MM.1S (cell line): ENCODE measurements around the gene AP5B1.
"Not testable (repeated sequence)": the region's sequence is repeated elsewhere in the genome, so short reads cannot be mapped to it uniquely, and the experiment has no call there.

ENCODE experiments used
- DNase-seq: peaks from one replicate; pipeline ENCODE4 v3.0.0-alpha.2; 2015
- H2AFZ ChIP-seq: fragments of 300-600 bp; sonication (generic); 2 replicates; pipeline ENCODE4 v1.6.0; 2016; ENCODE audit warnings: antibody characterized with exemption, low read length
- H3F3A ChIP-seq: fragments of 300-600 bp; sonication (generic); 2 replicates; pipeline ENCODE4 v1.6.1; 2016; ENCODE audit warnings: mild to moderate bottlenecking, antibody characterized with exemption, low read length, moderate library complexity, mixed read lengths; ENCODE audit not compliant: insufficient read depth
- H3K27ac ChIP-seq: fragments of 300-600 bp; sonication (generic); 2 replicates; pipeline ENCODE4 v1.5.1; 2016; ENCODE audit warnings: mild to moderate bottlenecking, low read length
- H3K27me3 ChIP-seq: fragments of 300-600 bp; sonication (generic); replicated peaks from 2 replicates; pipeline ENCODE4 v1.6.0; 2016; ENCODE audit warnings: low read length; ENCODE audit not compliant: insufficient read depth
- H3K36me3 ChIP-seq: fragments of 300-600 bp; sonication (generic); replicated peaks from 2 replicates; pipeline ENCODE4 v1.6.1; 2016; ENCODE audit warnings: mild to moderate bottlenecking, low read length, mixed read lengths; ENCODE audit not compliant: insufficient read depth
- H3K4me1 ChIP-seq: fragments of 300-600 bp; sonication (generic); 2 replicates; pipeline ENCODE4 v1.6.1; 2016; ENCODE audit warnings: low read length, mixed read lengths
- H3K4me2 ChIP-seq: fragments of 300-600 bp; sonication (generic); 2 replicates; pipeline ENCODE4 v1.6.0; 2016; ENCODE audit warnings: low read depth, low read length
- H3K4me3 ChIP-seq: fragments of 300-600 bp; sonication (generic); 2 replicates; pipeline ENCODE4 v1.5.1; 2016; ENCODE audit warnings: low read length, mixed read lengths
- H3K79me2 ChIP-seq: fragments of 300-600 bp; sonication (generic); 2 replicates; pipeline ENCODE4 v1.6.1; 2016; ENCODE audit warnings: mixed run types, low read length, mixed read lengths
- H3K9ac ChIP-seq: fragments of 300-600 bp; sonication (generic); 2 replicates; pipeline ENCODE4 v1.6.1; 2016; ENCODE audit warnings: low read length, mixed read lengths
- H3K9me2 ChIP-seq: fragments of 300-600 bp; sonication (generic); replicated peaks from 2 replicates; pipeline ENCODE4 v1.6.1; 2016; ENCODE audit warnings: mild to moderate bottlenecking, low read length, mixed read lengths; ENCODE audit not compliant: insufficient read depth
- H3K9me3 ChIP-seq: fragments of 300-600 bp; sonication (generic); replicated peaks from 2 replicates; pipeline ENCODE4 v1.6.1; 2016; ENCODE audit warnings: mild to moderate bottlenecking, low read length, mixed read lengths; ENCODE audit not compliant: insufficient read depth
- H4K20me1 ChIP-seq: fragments of 300-600 bp; sonication (generic); 2 replicates; pipeline ENCODE4 v1.6.1; 2016; ENCODE audit warnings: mild to moderate bottlenecking, low read length, moderate library complexity, mixed read lengths; ENCODE audit not compliant: insufficient read depth
- EZH2 ChIP-seq: fragments of 300-600 bp; sonication (generic); optimal IDR thresholded peaks from 2 replicates; pipeline ENCODE3; 2017; ENCODE audit warnings: low read depth, mild to moderate bottlenecking, antibody characterized with exemption, low read length, mixed read lengths
- EZH2phosphoT487 ChIP-seq: fragments of 300-600 bp; sonication (generic); IDR thresholded peaks from 2 replicates; pipeline ENCODE4 v1.6.1; 2018; ENCODE audit warnings: antibody characterized with exemption, low read length
- TF ChIP-seq, protein P1 (sequence below): fragments of 300-600 bp; sonication (generic); IDR thresholded peaks from 2 replicates; pipeline ENCODE4 v1.5.1; 2016; ENCODE audit warnings: antibody characterized with exemption, low read length, mixed read lengths

The AP5B1 gene

DNA sequence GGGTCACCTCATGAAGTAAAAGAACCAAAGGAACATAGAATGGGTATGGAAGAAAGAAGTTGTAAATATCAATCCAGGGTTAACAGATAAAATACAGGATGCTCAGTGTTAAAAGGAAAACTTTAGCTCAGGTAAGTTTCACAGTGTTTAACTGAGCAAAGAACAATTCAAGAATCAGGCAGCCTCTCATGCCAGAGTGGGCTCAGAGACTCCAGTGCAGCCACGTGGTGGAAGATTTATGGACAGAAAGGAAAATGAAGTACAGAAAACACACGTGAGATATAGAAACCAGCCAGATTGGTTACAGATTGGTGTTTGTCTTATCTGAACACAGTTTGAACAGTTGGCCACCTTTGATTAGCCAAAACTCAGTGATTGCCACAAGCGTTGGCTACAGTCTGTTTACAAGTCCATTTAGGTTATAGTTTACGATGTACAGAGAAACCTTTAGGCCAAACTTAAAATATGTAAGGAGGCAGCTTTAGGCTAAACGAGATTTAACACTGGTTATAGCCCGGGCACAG lies 9.1 kb downstream of the AP5B1 start:
- no peak overlapping the region for H2AFZ ChIP-seq
- H3K9ac ChIP-seq: no peak overlapping the region
- no peaks in the 10 kb centered on the region for H3K9me2 ChIP-seq
- H3K4me3 ChIP-seq: no peak overlapping the region
- TF ChIP-seq EZH2 (no peak), EZH2phosphoT487 (no peak)
- TF ChIP-seq, protein P1, sequence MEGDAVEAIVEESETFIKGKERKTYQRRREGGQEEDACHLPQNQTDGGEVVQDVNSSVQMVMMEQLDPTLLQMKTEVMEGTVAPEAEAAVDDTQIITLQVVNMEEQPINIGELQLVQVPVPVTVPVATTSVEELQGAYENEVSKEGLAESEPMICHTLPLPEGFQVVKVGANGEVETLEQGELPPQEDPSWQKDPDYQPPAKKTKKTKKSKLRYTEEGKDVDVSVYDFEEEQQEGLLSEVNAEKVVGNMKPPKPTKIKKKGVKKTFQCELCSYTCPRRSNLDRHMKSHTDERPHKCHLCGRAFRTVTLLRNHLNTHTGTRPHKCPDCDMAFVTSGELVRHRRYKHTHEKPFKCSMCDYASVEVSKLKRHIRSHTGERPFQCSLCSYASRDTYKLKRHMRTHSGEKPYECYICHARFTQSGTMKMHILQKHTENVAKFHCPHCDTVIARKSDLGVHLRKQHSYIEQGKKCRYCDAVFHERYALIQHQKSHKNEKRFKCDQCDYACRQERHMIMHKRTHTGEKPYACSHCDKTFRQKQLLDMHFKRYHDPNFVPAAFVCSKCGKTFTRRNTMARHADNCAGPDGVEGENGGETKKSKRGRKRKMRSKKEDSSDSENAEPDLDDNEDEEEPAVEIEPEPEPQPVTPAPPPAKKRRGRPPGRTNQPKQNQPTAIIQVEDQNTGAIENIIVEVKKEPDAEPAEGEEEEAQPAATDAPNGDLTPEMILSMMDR: no peak
- no peak for DNase-seq
- no peaks in the 10 kb centered on the region for H3K27me3 ChIP-seq
- H3K4me2 ChIP-seq: no peak overlapping the region
- H3K36me3 ChIP-seq: no peaks in the 10 kb centered on the region
- no peak overlapping the region for H3K27ac ChIP-seq
- H3K4me1 ChIP-seq: no peaks in the 10 kb centered on the region
- H3K9me3 ChIP-seq: no peaks in the 10 kb centered on the region
- no peaks in the 10 kb centered on the region for H4K20me1 ChIP-seq
- H3K79me2 ChIP-seq: no peaks in the 10 kb centered on the region
- no peaks in the 10 kb centered on the region for H3F3A ChIP-seq

DNA sequence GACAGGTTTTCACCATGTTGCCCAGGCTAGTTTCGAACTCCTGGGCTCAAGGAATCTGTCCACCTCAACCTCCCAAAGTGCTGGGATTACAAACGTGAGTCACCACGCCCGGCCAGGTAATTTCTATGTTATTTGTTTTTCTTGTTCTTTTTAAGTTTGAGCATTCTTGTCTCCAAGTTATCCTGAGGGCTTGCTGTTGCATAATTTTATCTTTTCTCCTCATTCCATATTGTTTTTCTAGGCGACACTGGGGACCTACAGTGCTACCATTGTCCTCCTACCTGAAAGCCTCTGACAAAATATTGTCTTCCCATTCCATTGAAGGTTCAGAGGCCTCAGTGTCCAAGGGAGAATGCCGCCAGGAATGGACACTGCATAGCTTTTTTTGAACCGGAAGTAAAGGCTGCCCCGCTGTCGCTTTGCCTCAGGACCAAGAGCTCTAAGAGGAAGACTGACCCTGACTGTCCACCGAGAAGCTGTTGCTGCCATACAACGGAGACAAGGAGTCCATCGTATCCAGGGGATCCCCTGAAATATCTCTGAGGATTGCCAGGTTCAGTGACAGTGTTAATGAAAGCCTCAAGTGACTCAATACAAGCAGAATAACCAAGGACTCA lies 9.7 kb downstream of the AP5B1 start:
- H3K79me2 ChIP-seq: no peaks in the 10 kb centered on the region
- TF ChIP-seq, protein P1: no peak
- TF ChIP-seq EZH2 (no peak), EZH2phosphoT487 (no peak)
- H3K27ac ChIP-seq: no peak overlapping the region
- no peak overlapping the region for H3K9ac ChIP-seq
- no peak overlapping the region for H3K4me2 ChIP-seq
- no peaks in the 10 kb centered on the region for H3K36me3 ChIP-seq
- H3F3A ChIP-seq: no peaks in the 10 kb centered on the region
- no peak for DNase-seq
- no peaks in the 10 kb centered on the region for H3K9me2 ChIP-seq
- no peak overlapping the region for H2AFZ ChIP-seq
- no peak overlapping the region for H3K4me3 ChIP-seq
- H3K27me3 ChIP-seq: no peaks in the 10 kb centered on the region
- H4K20me1 ChIP-seq: no peaks in the 10 kb centered on the region
- H3K4me1 ChIP-seq: no peaks in the 10 kb centered on the region
- no peaks in the 10 kb centered on the region for H3K9me3 ChIP-seq

DNA sequence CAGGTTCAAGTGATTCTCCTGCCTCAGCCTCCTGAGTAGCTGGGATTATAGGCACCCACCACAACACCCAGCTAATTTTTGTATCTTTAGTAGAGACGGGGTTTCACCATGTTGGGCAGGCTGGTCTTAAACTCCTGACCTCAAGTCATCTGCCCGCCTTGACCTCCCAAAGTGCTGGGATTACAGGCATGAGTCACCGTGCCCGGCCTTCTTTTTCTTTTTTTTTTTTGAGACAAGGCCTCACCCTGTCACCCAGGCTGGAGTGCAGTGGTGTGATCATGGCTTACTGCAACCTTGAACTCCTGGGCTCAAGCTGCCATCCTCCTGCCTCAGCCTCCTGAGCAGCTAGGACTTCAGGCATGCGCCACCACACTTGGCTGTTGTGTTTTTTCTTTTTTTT lies 13.0 kb downstream of the AP5B1 start:
- not testable (repeated sequence) for H3K36me3 ChIP-seq, H3K9ac ChIP-seq, H3K9me3 ChIP-seq, DNase-seq, H3K9me2 ChIP-seq, H3F3A ChIP-seq, H4K20me1 ChIP-seq, H3K4me1 ChIP-seq, H2AFZ ChIP-seq, H3K79me2 ChIP-seq, H3K27me3 ChIP-seq, H3K4me2 ChIP-seq, H3K27ac ChIP-seq, H3K4me3 ChIP-seq

DNA sequence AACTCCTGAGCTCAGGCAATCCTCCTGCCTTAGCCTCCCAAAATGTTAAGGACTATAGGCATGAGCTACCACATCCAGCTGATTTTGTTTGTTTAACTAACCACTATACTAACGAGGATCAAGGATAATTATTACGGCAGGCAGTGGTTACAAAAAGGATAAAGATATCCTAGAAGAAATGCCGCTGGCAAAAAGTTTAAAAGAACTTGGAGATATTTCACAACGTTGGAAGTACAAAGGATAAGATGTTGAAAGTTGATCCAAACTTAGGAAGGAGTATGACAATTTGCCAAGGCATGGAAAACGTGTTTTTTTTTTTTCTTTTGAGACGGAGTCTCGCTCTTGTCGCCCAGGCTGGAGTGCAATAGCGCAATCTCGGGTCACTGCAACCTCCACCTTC lies 13.4 kb downstream of the AP5B1 start:
- H3K27ac ChIP-seq: no peak overlapping the region
- H3K4me2 ChIP-seq: no peak overlapping the region
- no peak for DNase-seq
- no peaks in the 10 kb centered on the region for H3K9me3 ChIP-seq
- no peak overlapping the region for H3K9ac ChIP-seq
- H2AFZ ChIP-seq: no peak overlapping the region
- no peaks in the 10 kb centered on the region for H3K36me3 ChIP-seq
- H3K27me3 ChIP-seq: no peaks in the 10 kb centered on the region
- H3F3A ChIP-seq: no peaks in the 10 kb centered on the region
- no peaks in the 10 kb centered on the region for H3K4me1 ChIP-seq
- no peaks in the 10 kb centered on the region for H3K79me2 ChIP-seq
- no peaks in the 10 kb centered on the region for H3K9me2 ChIP-seq
- H4K20me1 ChIP-seq: no peaks in the 10 kb centered on the region
- H3K4me3 ChIP-seq: no peak overlapping the region
- TF ChIP-seq EZH2phosphoT487 (no peak), EZH2 (no peak)
- TF ChIP-seq, protein P1: no peak
